NT2/D1 (cell line): ENCODE measurements around the gene DNAJC10.

Source experiments
- SUZ12 ChIP-seq: IDR thresholded peaks from 2 replicates; pipeline ENCODE4 v1.6.1; 2011; ENCODE audit not compliant: insufficient read length, insufficient read depth; ENCODE audit errors: extremely low read depth
- YY1 ChIP-seq: IDR thresholded peaks from 2 replicates; pipeline ENCODE4 v1.6.1; 2011; ENCODE audit not compliant: insufficient read length, insufficient read depth
- ZNF274 ChIP-seq: IDR thresholded peaks from 2 replicates; pipeline ENCODE4 v1.6.1; 2011; ENCODE audit warnings: mild to moderate bottlenecking, low read depth, low read length

DNA sequence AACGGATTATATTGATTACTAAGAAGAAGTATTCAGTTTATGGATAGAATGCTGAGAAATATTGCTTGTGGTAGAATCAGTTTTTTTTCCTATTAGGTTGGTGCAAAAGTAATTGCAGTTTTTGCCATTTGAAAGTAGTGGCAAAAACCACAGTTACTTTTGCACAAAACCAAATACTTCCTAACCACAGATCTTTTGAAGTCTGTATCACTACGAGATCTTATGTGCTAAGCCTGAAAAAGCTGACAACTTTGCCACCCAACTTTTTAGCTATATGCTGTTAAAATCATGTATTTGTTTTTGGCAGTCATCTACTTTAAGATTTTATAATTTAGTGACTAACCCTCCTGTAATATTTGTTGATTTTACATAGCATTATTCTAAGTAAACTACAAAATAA, 24.6 kb downstream of the DNAJC10 start:
- TF ChIP-seq SUZ12 (no peak), ZNF274 (no peak), YY1 (no peak)
